Kidney epithelial cell (primary cell): Measurements from ENCODE around the gene IFRD1. TPM values are rescaled to one million over a fixed set of nuclear protein-coding genes. Genes with fewer than 3 reads are reported as not detected.
"Not testable (repeated sequence)": the region's sequence is repeated elsewhere in the genome, so short reads cannot be mapped to it uniquely, and the experiment has no call there.

Experiments
- DNase-seq: peaks from one replicate; pipeline ENCODE4 v3.0.0-alpha.2; 2010; ENCODE audit warnings: low read depth
- H3K27me3 ChIP-seq: 2 replicates; pipeline ENCODE4 v1.6.0; 2011; ENCODE audit warnings: low read length; ENCODE audit not compliant: control insufficient read depth, insufficient read depth
- H3K36me3 ChIP-seq: 2 replicates; pipeline ENCODE4 v1.5.1; 2011; ENCODE audit warnings: low read length; ENCODE audit not compliant: control insufficient read depth, insufficient read depth
- H3K4me3 ChIP-seq: 2 replicates; pipeline ENCODE4 v1.5.1; 2011; ENCODE audit warnings: low read depth, mild to moderate bottlenecking, control low read depth, low read length
- total RNA-seq: library from RNA; depleted of rRNA; stranded (reverse); fragments of >200 nt; gene quantifications from 2 replicates; pipeline ENCODE4 v1.2.3, GENCODE V29; 2015
- TF ChIP-seq, protein P1 (sequence below): IDR thresholded peaks from 2 replicates; pipeline ENCODE4 v1.5.1; 2011; ENCODE audit warnings: mild to moderate bottlenecking, moderate library complexity, low read length, control low read depth, inconsistent platforms; ENCODE audit not compliant: insufficient read depth, poor library complexity, severe bottlenecking

Gene IFRD1
- total RNA-seq, 1 donor from 2014 or later: 87.3 TPM

DNA sequence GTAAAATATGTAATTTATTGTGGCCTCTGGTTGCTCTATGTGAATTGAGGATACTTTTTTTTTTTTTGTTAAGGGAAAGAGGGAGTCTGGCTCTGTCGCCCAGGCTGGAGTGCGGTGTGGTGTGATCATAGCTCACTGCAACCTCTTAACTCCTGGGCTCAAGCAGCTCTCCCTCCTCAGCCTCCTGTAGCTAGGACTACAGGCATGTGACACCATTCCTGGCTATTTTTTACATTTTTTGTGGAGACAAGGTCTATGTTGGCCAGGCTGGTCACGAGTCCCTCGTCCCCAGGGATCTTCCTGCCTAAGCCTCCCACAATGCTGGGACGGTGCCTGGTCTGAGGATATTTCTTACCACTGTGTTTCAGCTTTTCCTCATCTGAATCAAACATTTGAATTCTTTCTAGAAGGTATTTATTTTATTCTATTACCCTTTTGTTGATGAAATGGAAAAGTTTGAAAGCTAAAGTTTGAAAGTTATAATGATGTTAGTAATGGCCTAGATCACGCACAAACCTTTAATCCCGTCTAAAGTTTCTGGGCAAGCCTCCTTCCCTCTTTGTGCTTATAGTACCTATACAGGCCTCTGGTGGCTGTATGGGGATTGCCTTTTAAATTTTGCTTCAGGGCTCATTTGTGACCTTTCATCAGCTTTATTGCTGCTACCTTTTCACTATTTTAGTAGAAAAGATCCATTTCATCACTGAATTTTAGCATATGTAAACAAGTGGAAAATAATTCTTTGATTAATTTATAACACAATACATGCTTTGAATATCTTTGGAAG, 2.0 kb downstream of the IFRD1 start:
- H3K27me3 ChIP-seq: no peaks in the 10 kb centered on the region
- TF ChIP-seq, protein P1, sequence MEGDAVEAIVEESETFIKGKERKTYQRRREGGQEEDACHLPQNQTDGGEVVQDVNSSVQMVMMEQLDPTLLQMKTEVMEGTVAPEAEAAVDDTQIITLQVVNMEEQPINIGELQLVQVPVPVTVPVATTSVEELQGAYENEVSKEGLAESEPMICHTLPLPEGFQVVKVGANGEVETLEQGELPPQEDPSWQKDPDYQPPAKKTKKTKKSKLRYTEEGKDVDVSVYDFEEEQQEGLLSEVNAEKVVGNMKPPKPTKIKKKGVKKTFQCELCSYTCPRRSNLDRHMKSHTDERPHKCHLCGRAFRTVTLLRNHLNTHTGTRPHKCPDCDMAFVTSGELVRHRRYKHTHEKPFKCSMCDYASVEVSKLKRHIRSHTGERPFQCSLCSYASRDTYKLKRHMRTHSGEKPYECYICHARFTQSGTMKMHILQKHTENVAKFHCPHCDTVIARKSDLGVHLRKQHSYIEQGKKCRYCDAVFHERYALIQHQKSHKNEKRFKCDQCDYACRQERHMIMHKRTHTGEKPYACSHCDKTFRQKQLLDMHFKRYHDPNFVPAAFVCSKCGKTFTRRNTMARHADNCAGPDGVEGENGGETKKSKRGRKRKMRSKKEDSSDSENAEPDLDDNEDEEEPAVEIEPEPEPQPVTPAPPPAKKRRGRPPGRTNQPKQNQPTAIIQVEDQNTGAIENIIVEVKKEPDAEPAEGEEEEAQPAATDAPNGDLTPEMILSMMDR: peak; percentile 46
- no peak for DNase-seq
- no peaks in the 10 kb centered on the region for H3K36me3 ChIP-seq
- peak overlapping the region; percentile 92 for H3K4me3 ChIP-seq

DNA sequence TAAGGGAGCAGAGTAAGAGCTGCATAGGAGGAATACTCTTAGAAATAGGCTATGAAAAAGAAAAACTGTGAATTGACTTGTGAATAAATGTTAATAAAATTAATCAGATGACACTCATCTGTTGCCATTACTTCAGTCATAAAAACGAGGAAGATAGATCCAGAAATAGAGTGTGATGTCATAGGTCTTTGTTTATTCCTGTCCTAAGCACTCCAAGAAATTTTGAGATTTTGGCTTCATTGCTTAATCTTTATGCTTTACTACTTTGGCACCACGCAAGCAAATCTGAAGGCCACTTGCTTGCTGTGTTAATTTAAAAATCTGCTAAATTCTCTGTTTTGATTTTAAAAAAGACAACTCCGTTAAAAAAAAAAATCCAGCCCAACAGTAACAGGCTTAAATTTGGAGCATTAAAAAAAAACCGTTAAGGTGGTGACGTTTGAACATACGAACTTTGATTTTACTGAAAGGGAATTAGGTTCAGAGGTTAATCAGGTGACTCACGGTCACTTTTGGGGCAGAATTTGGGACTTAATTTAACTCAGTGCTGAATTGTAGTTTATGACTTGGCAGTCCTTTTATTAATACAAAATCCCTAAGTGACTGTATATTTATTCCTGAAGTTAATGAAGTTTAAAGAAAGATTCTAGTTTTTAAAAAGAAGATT, 3.4 kb downstream of the IFRD1 start:
- no peak for DNase-seq
- TF ChIP-seq, protein P1: no peak
- peaks cover 1% of the 10 kb centered on the region for H3K36me3 ChIP-seq
- H3K4me3 ChIP-seq: no peak overlapping the region
- no peaks in the 10 kb centered on the region for H3K27me3 ChIP-seq

DNA sequence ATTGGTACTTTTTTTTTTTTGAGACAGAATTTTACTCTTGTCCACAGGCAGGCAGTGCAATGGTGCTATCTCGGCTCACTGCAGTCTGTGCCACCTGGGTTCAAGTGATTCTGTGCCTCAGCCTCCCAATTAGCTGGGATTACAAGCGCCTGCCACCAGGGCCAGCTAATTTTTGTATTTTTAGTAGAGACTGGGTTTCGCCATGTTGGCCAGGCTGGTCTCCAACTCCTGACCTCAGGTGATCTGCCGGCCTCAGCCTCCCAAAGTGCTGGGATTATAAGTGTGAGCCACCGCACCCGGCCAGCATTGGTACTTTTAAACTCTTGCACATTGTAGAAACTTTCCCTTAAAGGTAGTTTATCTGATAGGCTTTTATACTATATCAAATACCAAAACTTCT, 3.9 kb downstream of the IFRD1 start:
- H3K36me3 ChIP-seq, H3K4me3 ChIP-seq, H3K27me3 ChIP-seq, DNase-seq: not testable (repeated sequence)

DNA sequence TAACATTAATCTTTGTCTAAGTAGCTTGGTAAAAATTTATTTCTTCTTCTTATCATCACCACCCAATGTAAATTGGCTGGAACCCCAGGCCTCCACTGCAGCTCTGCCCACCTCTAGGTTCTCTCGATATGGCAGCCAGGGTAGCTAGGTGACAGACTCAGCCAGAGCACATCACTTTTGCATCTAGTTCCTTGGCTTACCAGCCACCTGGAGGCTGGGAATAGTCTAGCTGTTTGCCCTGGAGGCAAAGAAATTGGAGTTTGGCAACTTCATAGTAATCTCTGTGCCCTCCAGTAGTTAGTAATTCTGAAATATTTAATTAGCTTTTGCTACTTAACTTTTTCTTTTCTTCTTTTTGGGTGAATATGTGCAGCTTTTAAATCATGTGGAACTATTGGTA, 9.4 kb downstream of the IFRD1 start:
- TF ChIP-seq, protein P1: no peak
- H3K27me3 ChIP-seq: no peaks in the 10 kb centered on the region
- H3K4me3 ChIP-seq: no peak overlapping the region
- DNase-seq: no peak
- peaks cover 1% of the 10 kb centered on the region for H3K36me3 ChIP-seq

DNA sequence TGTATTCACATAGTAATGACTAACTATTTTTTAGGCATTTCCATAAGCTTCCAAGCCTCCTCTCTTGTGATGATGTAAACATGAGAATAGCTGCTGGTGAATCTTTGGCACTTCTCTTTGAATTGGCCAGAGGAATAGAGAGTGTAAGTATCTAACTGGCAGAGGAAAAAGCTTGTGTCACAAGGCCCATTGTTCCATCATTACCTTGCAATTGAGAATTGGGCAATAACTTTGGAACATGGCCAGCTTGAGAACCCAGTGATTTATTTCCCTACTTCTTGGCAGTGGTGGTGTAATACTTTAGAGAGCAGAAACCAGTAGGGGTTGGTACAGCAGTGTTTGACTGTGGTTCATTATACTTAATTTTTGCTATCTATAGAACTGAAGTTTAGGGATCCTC, 12.0 kb downstream of the IFRD1 start:
- DNase-seq: peak; percentile 73
- H3K36me3 ChIP-seq: peaks cover 1% of the 10 kb centered on the region
- H3K27me3 ChIP-seq: no peaks in the 10 kb centered on the region
- no peak overlapping the region for H3K4me3 ChIP-seq
- TF ChIP-seq, protein P1: no peak

DNA sequence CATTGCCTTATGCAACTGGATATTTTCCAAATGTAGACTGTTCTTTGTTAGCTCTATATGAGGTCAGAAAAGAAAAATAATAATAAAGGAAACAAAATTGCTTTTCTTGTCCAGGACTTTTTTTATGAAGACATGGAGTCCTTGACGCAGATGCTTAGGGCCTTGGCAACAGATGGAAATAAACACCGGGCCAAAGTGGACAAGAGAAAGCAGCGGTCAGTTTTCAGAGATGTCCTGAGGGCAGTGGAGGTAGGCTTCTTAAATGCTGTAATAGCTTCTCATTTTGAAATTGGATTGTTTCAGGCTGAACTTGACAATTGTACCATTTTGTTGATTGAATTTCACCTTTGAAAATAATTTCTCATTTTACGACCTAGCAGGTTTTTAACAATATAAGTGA, 17.6 kb downstream of the IFRD1 start:
- TF ChIP-seq, protein P1: no peak
- Histone ChIP-seq H3K4me3 (no peak overlapping the region), H3K36me3 (peaks cover 2% of the 10 kb centered on the region), H3K27me3 (no peaks in the 10 kb centered on the region)
- DNase-seq: no peak
